Esophagus squamous epithelium (tissue), 5 donors: ENCODE results near the gene SLC24A3. TPM values are rescaled to one million over a fixed set of nuclear protein-coding genes. Genes with fewer than 3 reads are reported as not detected.

ENCODE experiments used
- DNase-seq: peaks from one replicate; lab custom pipeline; 2025; lab: John Stamatoyannopoulos, UW
- H3K27ac ChIP-seq, 4 donors: fragments of 200-600 bp; sonication (generic); one replicate each; pipeline ENCODE4 v1.5.1; 2016 to 2019; ENCODE audit warnings: mild to moderate bottlenecking in 1 of 4
- H3K27me3 ChIP-seq, 4 donors: fragments of 200-600 bp; sonication (generic); 1 replicate in 3 of 4; 2 replicates in 1 of 4; pipeline versions ENCODE4 v1.5.1 to v1.6.0; 2017 to 2021; ENCODE audit warnings: antibody characterized with exemption in 1 of 4
- H3K36me3 ChIP-seq, 3 donors: fragments of 200-600 bp; sonication (generic); one replicate each; pipeline ENCODE4 v1.5.1; 2016 to 2019
- H3K4me1 ChIP-seq, 3 donors: fragments of 200-600 bp; sonication (generic); one replicate each; pipeline ENCODE4 v1.5.1; 2017 to 2019
- H3K4me3 ChIP-seq, 4 donors: fragments of 200-600 bp; sonication (generic); 1 replicate in 3 of 4; 2 replicates in 1 of 4; pipeline ENCODE4 v1.5.1; 2016 to 2019; ENCODE audit warnings: mild to moderate bottlenecking in 2 of 4, moderate library complexity in 1 of 4
- H3K9me3 ChIP-seq, 3 donors: fragments of 200-600 bp; sonication (generic); one replicate each; pipeline ENCODE4 v1.5.1; 2016 to 2019
- POLR2A ChIP-seq, 4 donors: fragments of 450-650 bp; IDR thresholded peaks; one replicate each; pipeline ENCODE4 v1.6.1; 2017; ENCODE audit warnings: antibody characterized with exemption in 4 of 4, mild to moderate bottlenecking in 4 of 4, moderate library complexity in 3 of 4
- WGBS, 2 donors: methylation state at CpG; one replicate each; pipeline ENCODE4 v1.1.5; 2018; 5-methylcytosine and 5-hydroxymethylcytosine counted together
- intact Hi-C: fragments of 100-400 bp; cut with DNase I; formaldehyde crosslinking; loops from one replicate; pipeline ENCODE4 v1.15.0; 2022
- total RNA-seq, 4 donors: library from RNA; depleted of rRNA; stranded (reverse); fragments of >200 nt; gene quantifications; one replicate each; pipeline ENCODE4 v1.1.0, GENCODE V29; 2016
- TF ChIP-seq, protein P1 (sequence below), 6 experiments: fragments of 450-650 bp in 4 of 6; fragments of 200-600 bp in 2 of 6; sonication (generic) in 2 of 6; IDR thresholded peaks; one replicate each; pipeline ENCODE4 v1.5.1; 2016 to 2019; ENCODE audit warnings: antibody characterized with exemption in 6 of 6, mild to moderate bottlenecking in 4 of 6, moderate library complexity in 4 of 6
- donor health status: DM: yes; HTN: yes; CAD: no.

Gene SLC24A3
- total RNA-seq, 4 donors from 2014 or later, result 3.0 to 8.2 (median 6.1) TPM

DNA sequence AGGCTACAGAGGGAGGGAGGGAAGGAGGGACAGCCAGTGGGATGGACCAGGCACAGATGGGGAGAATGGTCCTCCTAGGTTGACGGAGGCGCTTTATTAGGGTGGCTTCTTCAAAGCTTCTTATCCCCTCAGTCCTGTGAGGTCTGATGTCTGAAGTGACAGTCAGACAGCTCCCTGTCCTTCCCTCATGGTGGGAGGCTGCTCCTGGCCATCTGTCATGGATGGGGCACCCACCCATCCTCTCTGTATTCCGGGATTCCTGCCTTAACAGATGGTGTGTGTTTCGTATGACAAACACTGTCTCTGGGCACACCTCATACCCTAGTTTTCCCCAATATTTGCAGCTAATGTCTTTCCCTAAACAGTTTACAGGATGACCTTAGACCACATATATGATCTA, 553.5 kb downstream of the SLC24A3 start:
- Histone ChIP-seq H3K27ac (no peak overlapping the region), H3K36me3 (no peaks in the 10 kb centered on the region), H3K27me3 (no peaks in the 10 kb centered on the region), H3K9me3 (no peaks in the 10 kb centered on the region), H3K4me3 (no peak overlapping the region), H3K4me1 (peaks cover 0 to 53% (median 3%) of the 10 kb centered on the region in 3 donors)
- intact Hi-C loops, result no loop called here
- DNase-seq, result no peak
- WGBS, 2 donors, result 95% methylated on average over 4 of the region's 4 CpGs
- TF ChIP-seq, protein P1, sequence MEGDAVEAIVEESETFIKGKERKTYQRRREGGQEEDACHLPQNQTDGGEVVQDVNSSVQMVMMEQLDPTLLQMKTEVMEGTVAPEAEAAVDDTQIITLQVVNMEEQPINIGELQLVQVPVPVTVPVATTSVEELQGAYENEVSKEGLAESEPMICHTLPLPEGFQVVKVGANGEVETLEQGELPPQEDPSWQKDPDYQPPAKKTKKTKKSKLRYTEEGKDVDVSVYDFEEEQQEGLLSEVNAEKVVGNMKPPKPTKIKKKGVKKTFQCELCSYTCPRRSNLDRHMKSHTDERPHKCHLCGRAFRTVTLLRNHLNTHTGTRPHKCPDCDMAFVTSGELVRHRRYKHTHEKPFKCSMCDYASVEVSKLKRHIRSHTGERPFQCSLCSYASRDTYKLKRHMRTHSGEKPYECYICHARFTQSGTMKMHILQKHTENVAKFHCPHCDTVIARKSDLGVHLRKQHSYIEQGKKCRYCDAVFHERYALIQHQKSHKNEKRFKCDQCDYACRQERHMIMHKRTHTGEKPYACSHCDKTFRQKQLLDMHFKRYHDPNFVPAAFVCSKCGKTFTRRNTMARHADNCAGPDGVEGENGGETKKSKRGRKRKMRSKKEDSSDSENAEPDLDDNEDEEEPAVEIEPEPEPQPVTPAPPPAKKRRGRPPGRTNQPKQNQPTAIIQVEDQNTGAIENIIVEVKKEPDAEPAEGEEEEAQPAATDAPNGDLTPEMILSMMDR (IDR thresholded peaks at IDR 0.05), result no peak
- no peak for TF ChIP-seq POLR2A (IDR thresholded peaks at IDR 0.05)

- Histone ChIP-seq H3K36me3 (no peaks in the 10 kb centered on the region), H3K4me1 (peaks cover 0 to 45% (median 0%) of the 10 kb centered on the region in 3 donors), H3K4me3 (no peak overlapping the region), H3K9me3 (no peaks in the 10 kb centered on the region), H3K27ac (peak overlapping the region in 1 of 4 donors; percentile 42), H3K27me3 (no peaks in the 10 kb centered on the region)
- DNase-seq, result no peak
- 61 to 74% methylated on average over 4 of the region's 4 CpGs for WGBS, 2 donors
- intact Hi-C loops, result no loop called here
- TF ChIP-seq, protein P1 (IDR thresholded peaks at IDR 0.05), result no peak
- no peak for TF ChIP-seq POLR2A (IDR thresholded peaks at IDR 0.05)
Measured at GRCh38 chr20:19767070-19767469, 554.6 kb downstream of the SLC24A3 start.

DNA sequence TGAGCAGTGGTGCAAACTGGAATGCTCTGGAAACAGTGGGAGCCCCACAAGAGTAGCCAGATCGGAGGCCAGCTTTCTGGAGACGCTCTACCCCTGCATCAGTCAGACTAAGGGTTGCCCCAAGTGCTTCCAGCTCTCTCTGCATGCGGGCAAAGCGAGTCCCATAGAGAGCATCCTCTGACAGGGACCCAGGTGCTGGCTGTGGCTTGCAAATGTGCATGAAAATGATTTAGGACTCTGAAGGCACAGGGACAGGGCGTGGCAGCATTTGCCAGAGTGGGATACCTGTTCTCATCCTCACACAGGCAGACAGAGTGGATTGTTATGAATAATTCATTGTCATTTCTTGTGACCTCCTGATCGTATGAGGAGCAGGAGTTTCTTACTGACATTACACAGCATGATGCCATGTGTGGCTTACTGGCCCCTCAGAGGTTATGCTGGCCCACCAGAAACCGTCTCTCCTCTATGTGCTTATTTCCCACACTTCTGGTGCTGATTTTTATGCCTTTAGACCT, 555.9 kb downstream of the SLC24A3 start:
- H3K27me3 ChIP-seq, result no peaks in the 10 kb centered on the region
- DNase-seq, result no peak
- 87 to 89% methylated on average over 7 of the region's 7 CpGs for WGBS, 2 donors
- intact Hi-C loops, result no loop called here
- no peaks in the 10 kb centered on the region for H3K9me3 ChIP-seq
- no peak overlapping the region for H3K4me3 ChIP-seq
- H3K4me1 ChIP-seq, result peaks cover 0 to 44% (median 0%) of the 10 kb centered on the region in 3 donors
- TF ChIP-seq POLR2A (IDR thresholded peaks at IDR 0.05), result no peak
- TF ChIP-seq, protein P1 (IDR thresholded peaks at IDR 0.05), result no peak
- no peaks in the 10 kb centered on the region for H3K36me3 ChIP-seq
- H3K27ac ChIP-seq, result no peak overlapping the region

GRCh38 chr20:19769507-19769906, 557.1 kb downstream of the SLC24A3 start:
- Histone ChIP-seq H3K27ac (no peak overlapping the region), H3K4me3 (no peak overlapping the region), H3K4me1 (peaks cover 0 to 54% (median 0%) of the 10 kb centered on the region in 3 donors), H3K9me3 (no peaks in the 10 kb centered on the region), H3K27me3 (no peaks in the 10 kb centered on the region), H3K36me3 (no peaks in the 10 kb centered on the region)
- WGBS, 2 donors, result 56 to 84% methylated on average over 2 of the region's 2 CpGs
- intact Hi-C loops, result no loop called here
- TF ChIP-seq POLR2A (IDR thresholded peaks at IDR 0.05), result no peak
- TF ChIP-seq, protein P1 (IDR thresholded peaks at IDR 0.05), result no peak
- DNase-seq, result no peak

GRCh38 chr20:19770375-19770774, 557.9 kb downstream of the SLC24A3 start:
- Histone ChIP-seq H3K9me3 (no peaks in the 10 kb centered on the region), H3K4me1 (peaks cover 0 to 57% (median 2%) of the 10 kb centered on the region in 3 donors), H3K36me3 (no peaks in the 10 kb centered on the region), H3K27me3 (no peaks in the 10 kb centered on the region), H3K4me3 (no peak overlapping the region), H3K27ac (no peak overlapping the region)
- TF ChIP-seq, protein P1 (IDR thresholded peaks at IDR 0.05), result no peak
- no peak for TF ChIP-seq POLR2A (IDR thresholded peaks at IDR 0.05)
- no peak for DNase-seq
- 76 to 77% methylated on average over 6 of the region's 6 CpGs for WGBS, 2 donors
- intact Hi-C loops, result no loop called here
